HAP-1 (cell line): ENCODE results near the gene TBC1D10B.
A peak's percentile ranks its signal among the peaks of the same experiment; 100 is the strongest.

Source experiments
- DNase-seq, 2 experiments: peaks; one replicate each; pipeline ENCODE4 v3.0.0-alpha.2; 2016 to 2020; ENCODE audit warnings: low spot score in 2 of 2
- H3K27me3 ChIP-seq: fragments of 250-450 bp; sonication (Bioruptor Pico); 2 replicates; pipeline ENCODE4 v1.5.1; 2020; ENCODE audit warnings: low read depth, mild to moderate bottlenecking, moderate library complexity
- H3K36me3 ChIP-seq: fragments of 250-450 bp; sonication (Bioruptor Pico); replicated peaks from 2 replicates; pipeline ENCODE4 v1.5.1; 2020; ENCODE audit warnings: mild to moderate bottlenecking
- H3K4me1 ChIP-seq: fragments of 250-450 bp; sonication (Bioruptor Pico); 2 replicates; pipeline ENCODE4 v1.5.1; 2020; ENCODE audit warnings: mild to moderate bottlenecking
- H3K4me3 ChIP-seq: fragments of 250-450 bp; sonication (Bioruptor Pico); 2 replicates; pipeline ENCODE4 v1.5.1; 2020; ENCODE audit warnings: mild to moderate bottlenecking, moderate library complexity
- H3K9me3 ChIP-seq: fragments of 250-450 bp; sonication (Bioruptor Pico); 2 replicates; pipeline ENCODE4 v1.5.1; 2020; ENCODE audit warnings: mild to moderate bottlenecking, moderate library complexity
- in situ Hi-C: fragments of 300-500 bp; cut with MboI; formaldehyde crosslinking; loops from 3 replicates; pipeline ENCODE4 v1.14.3; 2020; ENCODE audit warnings: low sequenced_read_pairs, inconsistent platforms, mixed read lengths

TBC1D10B gene, protein sequence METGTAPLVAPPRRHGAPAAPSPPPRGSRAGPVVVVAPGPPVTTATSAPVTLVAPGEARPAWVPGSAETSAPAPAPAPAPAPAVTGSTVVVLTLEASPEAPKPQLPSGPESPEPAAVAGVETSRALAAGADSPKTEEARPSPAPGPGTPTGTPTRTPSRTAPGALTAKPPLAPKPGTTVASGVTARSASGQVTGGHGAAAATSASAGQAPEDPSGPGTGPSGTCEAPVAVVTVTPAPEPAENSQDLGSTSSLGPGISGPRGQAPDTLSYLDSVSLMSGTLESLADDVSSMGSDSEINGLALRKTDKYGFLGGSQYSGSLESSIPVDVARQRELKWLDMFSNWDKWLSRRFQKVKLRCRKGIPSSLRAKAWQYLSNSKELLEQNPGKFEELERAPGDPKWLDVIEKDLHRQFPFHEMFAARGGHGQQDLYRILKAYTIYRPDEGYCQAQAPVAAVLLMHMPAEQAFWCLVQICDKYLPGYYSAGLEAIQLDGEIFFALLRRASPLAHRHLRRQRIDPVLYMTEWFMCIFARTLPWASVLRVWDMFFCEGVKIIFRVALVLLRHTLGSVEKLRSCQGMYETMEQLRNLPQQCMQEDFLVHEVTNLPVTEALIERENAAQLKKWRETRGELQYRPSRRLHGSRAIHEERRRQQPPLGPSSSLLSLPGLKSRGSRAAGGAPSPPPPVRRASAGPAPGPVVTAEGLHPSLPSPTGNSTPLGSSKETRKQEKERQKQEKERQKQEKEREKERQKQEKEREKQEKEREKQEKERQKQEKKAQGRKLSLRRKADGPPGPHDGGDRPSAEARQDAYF

DNA sequence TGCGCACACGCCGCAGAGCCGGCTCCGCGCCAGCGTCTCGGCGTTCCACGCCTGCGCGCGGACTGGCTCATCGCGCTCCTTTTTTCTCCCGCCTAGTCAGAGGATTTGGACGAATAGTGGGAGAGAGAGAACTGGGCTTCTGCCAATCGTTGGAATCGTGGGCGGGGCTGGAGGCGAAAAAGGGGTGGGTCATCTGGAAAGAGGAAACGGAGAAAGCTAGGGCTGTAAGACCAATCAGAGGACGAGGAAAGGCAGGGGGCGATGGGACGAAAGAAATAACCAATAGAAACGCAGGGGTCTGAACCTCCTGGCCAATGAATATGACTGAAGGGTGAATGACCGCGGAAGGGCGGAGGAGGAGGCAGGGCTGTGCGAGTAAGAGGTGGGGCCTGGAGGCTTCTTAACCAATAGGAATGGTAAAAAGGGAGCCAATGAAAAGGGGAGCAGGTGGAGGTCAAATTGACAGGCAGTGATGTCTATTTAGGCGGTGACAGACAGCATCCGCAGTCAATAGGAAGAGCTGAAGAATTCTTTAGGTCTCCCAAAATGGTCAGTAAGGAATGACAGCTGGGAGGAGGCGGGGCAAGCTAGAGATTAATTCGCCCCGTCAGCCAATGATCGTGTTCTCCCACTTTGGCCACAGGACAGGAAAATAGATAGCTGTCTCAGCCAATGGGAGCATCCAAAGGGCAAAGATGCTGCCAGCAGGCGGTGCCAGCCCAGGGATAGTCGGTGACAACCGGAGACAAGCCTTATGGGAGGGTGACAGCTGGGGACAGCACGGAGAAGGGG, at the start of gene TBC1D10B:
TSS of gene TBC1D10B (minus strand) at position 39 of the 792 bp plus-strand sequence. CDS start 311 bp downstream, outside the sequence.
- H3K4me3 ChIP-seq: peak within 1 kb of the TSS; percentile 68
- peak; percentile 99 to 100 for DNase-seq
- no peaks in the 10 kb centered on the region for H3K27me3 ChIP-seq
- in situ Hi-C loops: no loop called here
- H3K9me3 ChIP-seq: no peaks in the 10 kb centered on the region
- peaks cover 10% of the 10 kb centered on the region for H3K4me1 ChIP-seq
- H3K36me3 ChIP-seq: peaks cover 5% of the 10 kb centered on the region

DNA sequence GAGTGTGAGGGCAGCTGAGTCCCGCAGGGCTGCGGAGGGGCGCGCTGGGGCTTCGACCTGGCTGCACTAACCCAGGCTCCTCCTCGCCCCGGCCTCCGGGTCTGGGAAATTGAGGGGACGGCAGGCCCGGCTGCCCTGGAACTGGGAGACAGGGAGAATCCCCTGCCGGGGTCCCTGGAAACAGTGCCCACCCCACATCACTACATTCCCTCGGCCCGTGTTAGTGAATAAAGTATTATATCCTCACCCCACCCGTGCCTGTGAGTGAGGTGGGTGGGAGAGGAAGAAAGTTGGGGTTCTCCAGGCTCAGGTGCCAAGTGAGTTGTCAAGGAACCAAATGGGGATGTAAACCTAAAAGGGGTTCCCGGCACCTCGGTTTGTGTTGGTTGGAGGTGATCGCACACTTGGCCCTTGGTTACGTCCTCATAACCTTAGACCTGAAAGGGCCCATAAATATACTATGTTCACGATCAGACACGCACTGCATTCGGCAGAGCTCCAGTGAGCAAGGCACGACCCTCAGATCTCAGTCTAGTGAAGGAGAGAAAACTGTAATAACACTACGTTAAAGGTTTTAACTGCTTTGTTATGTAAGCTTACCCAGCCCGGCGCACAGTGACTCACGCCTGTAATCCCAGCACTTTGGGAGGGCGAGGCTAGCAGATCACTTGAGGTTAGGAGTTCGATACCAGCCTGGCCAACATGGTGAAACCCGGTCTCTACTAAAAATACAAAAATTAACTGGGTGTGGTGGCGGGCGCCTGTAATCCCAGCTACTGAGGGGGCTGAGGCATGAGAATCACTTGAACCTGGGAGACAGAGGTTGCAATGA, 48.3 kb upstream of the TBC1D10B start:
- DNase-seq: peak in 1 of 2 experiments; percentile 56

DNA sequence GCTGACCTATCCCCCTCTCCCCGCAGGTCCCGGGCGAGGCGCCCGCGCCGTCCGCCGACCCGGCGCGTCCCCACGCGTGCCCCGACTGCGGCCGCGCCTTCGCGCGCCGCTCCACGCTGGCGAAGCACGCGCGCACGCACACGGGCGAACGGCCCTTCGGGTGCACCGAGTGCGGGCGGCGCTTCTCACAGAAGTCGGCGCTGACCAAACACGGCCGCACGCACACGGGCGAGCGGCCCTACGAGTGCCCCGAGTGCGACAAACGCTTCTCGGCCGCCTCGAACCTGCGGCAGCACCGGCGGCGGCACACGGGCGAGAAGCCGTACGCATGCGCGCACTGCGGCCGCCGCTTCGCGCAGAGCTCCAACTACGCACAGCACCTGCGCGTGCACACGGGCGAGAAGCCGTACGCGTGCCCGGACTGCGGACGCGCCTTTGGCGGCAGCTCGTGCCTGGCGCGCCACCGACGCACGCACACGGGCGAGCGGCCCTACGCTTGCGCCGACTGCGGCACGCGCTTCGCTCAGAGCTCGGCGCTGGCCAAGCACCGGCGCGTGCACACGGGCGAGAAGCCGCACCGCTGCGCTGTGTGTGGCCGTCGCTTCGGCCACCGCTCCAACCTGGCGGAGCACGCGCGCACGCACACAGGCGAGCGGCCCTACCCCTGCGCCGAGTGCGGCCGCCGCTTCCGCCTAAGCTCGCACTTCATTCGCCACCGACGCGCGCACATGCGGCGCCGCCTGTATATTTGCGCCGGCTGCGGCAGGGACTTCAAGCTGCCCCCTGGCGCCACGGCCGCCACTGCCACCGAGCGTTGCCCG, 47.4 kb upstream of the TBC1D10B start:
- H3K4me3 ChIP-seq: peak overlapping the region; percentile 38
- H3K36me3 ChIP-seq: peaks cover 47% of the 10 kb centered on the region
- H3K4me1 ChIP-seq: peaks cover 13% of the 10 kb centered on the region
- peak; percentile 90 to 91 for DNase-seq
- no peaks in the 10 kb centered on the region for H3K27me3 ChIP-seq
- in situ Hi-C loops: no loop called here
- no peaks in the 10 kb centered on the region for H3K9me3 ChIP-seq

More for the DNA sequence above, 48.3 kb upstream of the TBC1D10B start:
- H3K27me3 ChIP-seq: no peaks in the 10 kb centered on the region
- no peaks in the 10 kb centered on the region for H3K9me3 ChIP-seq
- in situ Hi-C loops: no loop called here
- peak overlapping the region; percentile 38 for H3K4me3 ChIP-seq
- peaks cover 13% of the 10 kb centered on the region for H3K4me1 ChIP-seq
- peaks cover 47% of the 10 kb centered on the region for H3K36me3 ChIP-seq

DNA sequence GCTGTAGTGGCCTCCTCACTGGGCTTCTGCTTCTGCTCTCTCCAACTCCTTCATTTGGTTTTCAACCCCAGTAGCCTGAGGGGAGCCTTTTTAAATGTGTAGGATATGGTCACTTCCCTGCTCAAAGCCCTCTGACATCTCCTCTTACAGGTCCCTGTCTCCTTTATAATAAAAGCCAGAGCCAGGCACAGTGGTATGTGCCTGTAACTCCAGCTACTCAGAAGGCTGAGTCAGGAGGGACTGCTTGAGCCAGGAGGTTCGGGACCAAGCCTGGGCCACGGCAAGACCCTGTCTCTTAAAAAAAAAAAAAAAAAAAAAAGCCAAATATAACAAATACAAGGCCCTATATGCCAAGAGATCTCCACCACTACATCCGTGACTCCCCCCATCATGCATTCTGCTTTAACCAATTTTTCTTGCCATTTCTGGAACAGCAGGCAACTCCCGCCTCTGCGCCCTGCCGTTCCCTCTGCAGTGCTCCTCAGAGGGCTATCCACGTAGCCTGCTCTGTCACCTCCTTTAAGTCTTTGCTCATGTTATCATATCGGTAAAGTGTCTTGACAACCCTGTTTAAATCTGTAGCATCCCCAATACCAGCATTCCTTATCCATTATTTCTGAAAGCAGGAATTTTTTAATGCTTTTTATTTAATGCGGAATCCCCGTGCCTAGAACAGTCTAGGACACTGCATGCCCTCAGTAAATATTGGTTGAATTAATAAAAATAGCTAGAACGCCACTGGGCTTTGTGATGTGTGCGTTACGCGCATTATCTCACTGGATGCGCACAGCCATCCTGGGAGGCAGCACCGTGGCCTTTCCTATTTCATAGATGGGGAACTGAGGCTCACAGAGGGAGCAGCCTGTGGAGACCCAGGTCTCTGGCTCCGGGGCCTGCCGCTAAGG, 46.6 kb upstream of the TBC1D10B start:
- DNase-seq: peak in 1 of 2 experiments; percentile 30
- Histone ChIP-seq H3K4me3 (peak overlapping the region; percentile 38), H3K4me1 (peaks cover 13% of the 10 kb centered on the region), H3K27me3 (no peaks in the 10 kb centered on the region), H3K36me3 (peaks cover 43% of the 10 kb centered on the region), H3K9me3 (no peaks in the 10 kb centered on the region)
- in situ Hi-C loops: no loop called here

DNA sequence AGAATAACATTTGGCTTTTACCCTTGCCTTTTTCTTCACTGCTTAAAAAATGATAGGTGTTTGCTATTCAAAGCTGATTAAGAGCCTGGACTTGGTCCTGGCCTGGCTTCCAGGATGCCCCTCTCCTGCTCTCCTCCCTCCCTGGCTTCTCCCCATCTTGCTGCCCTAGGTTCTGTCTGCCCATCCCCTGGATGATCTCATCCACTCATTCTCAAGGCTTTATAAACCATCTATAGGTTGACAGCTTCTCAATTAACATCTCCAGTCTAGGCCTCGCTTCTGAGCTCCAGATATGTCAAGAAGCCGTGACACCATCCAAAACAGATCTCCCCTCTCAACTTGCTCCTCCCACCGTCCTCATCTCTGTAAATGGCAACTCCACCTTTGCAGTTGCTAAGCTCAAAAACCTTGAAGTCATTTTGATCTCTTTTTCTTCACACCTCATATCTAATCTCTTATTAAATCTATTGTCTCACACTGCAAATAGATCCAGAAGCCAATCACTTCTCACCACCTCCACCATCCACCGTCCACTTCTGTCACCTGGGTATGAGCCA, 45.8 kb upstream of the TBC1D10B start:
- Histone ChIP-seq H3K27me3 (no peaks in the 10 kb centered on the region), H3K4me1 (peaks cover 13% of the 10 kb centered on the region), H3K4me3 (no peak overlapping the region), H3K36me3 (peaks cover 45% of the 10 kb centered on the region), H3K9me3 (no peaks in the 10 kb centered on the region)
- in situ Hi-C loops: no loop called here
- DNase-seq: no peak

DNA sequence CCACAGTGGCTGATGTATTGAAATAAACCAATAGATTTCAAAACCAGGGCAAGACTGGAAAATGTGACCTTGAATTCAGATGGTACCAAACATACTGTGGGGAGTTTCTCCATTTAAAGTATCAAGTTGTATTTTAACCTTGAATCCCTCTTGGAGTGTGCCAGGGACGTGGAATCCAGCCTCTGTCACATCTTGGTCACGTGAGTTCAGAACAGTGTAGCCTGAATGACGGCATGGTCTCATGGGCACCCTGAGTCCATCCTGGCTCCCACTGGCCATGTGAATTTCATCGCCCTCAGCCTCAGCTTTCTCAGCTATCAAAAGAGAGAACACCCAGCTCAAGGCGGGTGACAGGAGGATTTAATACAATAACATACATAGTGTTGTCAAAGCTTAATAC, 43.9 kb upstream of the TBC1D10B start:
- peaks cover 15% of the 10 kb centered on the region for H3K4me1 ChIP-seq
- H3K36me3 ChIP-seq: peaks cover 49% of the 10 kb centered on the region
- DNase-seq: no peak
- in situ Hi-C loops: no loop called here
- H3K4me3 ChIP-seq: no peak overlapping the region
- no peaks in the 10 kb centered on the region for H3K27me3 ChIP-seq
- H3K9me3 ChIP-seq: no peaks in the 10 kb centered on the region

DNA sequence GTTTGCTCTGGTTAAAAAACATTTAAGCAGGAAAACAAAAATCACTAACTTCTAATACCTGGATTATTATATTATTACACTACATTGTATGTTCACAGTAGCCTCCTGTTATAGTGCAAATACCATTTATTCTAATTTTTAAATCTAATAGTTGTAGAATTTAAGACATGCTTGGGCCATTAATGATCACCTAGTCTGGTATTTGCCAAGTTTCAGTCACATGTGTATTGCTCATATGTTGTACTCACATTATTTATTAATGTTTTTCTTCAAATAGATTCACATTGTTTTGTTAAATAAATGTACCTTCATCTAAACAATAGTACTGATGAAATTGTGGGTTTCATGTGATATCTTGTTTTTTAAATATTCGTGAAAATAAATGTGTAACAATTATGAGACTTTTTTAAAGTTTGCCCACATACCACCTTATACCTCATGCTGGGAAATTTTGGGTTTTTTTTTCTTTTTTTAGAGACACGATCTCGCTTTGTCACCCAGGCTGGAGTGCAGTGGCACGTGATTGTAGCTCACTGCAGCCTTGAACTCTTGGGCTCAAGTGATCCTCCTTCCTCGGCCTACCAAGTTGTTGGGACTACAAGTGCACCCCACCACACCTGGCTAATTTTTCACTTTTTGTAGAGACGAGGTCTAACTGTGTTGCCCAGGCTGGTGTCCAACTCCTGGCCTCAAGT, 43.0 kb upstream of the TBC1D10B start:
- Histone ChIP-seq H3K27me3 (no peaks in the 10 kb centered on the region), H3K9me3 (no peaks in the 10 kb centered on the region), H3K4me3 (no peak overlapping the region), H3K36me3 (peaks cover 47% of the 10 kb centered on the region), H3K4me1 (peaks cover 16% of the 10 kb centered on the region)
- in situ Hi-C loops: no loop called here
- no peak for DNase-seq

DNA sequence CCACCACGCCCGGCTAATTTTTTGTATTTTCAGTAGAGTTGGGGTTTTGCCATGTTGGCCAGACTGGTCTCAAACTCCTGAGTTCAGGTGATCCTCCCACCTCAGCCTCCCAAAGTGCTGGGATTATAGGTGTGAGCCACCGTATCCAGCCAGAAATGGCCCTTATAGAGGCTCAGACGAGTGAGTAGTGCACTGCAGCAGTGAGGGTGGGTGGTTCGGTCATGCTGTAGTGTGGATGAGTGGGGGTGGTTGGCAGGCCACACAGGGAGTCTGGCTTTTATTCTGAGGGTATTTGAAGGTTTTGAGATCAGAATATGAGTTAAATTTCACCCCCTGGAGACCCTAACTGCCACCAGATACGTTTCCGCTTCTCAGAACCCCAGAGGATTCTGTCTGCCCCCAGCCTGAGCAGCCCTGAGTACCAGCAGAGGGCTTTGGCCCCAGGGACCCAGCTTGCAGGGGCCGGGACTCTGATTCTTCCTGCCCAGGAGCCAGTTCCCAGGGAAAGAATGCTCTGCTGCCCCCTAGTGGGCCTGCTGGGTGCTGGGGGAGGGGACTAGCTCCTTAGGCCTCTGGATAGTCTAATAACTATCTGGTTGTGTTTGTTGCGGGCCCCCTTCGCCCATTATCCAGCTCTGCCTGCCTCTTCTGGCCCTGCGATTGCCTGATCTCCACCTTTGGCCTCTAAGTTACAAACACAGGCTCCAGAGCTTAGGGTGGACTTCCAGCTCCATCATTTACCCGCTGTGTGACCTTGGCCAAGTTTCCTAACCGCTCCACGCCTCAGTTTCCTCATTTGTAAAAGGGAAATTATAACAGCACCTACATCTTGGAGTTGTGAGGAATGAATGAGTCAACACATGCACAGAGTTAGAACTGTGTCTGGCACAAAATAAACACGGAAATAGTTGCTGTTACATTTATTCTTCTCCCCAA, 39.1 kb upstream of the TBC1D10B start:
- H3K9me3 ChIP-seq: no peaks in the 10 kb centered on the region
- peaks cover 14% of the 10 kb centered on the region for H3K4me1 ChIP-seq
- in situ Hi-C loops: no loop called here
- H3K36me3 ChIP-seq: peaks cover 47% of the 10 kb centered on the region
- DNase-seq: peak; percentile 86 to 97
- H3K4me3 ChIP-seq: peak overlapping the region; percentile 1; the same call in 1 of the 2 replicates
- H3K27me3 ChIP-seq: no peaks in the 10 kb centered on the region

DNA sequence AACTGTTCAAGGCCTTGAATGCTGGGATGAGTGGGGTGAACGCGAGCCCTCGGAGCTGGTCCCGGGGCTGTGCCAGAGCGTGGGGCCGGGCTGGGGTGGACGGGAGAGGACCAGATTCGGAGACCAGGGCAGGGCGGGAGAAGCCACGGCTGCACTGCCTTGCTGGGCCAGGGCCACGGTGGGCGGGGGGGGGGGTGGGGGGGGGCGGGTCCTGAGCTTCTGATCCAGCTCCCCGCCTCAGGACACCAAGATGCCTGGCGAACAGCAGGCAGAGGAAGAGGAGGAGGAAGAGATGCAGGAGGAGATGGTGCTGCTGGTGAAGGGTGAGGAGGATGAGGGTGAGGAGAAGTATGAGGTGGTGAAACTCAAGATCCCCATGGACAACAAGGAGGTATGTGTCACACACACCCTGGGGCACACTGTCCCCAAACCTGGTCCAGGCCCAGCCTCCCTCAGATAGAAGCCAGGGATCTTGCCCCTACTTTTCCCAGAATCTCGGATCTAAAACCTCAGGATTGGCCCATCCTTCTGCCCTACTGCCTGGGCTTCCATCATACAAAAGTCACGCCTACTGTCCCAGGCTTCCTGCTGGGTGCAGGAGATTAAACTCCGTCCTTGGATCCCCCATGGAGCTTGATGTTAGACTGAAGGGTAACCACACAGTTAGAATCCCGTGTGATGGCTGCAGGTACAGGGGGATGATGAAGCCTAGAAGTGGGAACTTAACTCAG, 37.7 kb upstream of the TBC1D10B start:
- H3K4me1 ChIP-seq: peaks cover 14% of the 10 kb centered on the region
- in situ Hi-C loops: no loop called here
- DNase-seq: peak in 1 of 2 experiments; percentile 55
- H3K9me3 ChIP-seq: no peaks in the 10 kb centered on the region
- H3K4me3 ChIP-seq: peak overlapping the region; percentile 84
- peaks cover 33% of the 10 kb centered on the region for H3K36me3 ChIP-seq
- H3K27me3 ChIP-seq: no peaks in the 10 kb centered on the region
